GM19238 (cell line): ENCODE measurements around the gene LRRC25.

Experiments
- DNase-seq: peaks from one replicate; pipeline ENCODE4 v3.0.0; 2011; ENCODE audit warnings: low spot score; ENCODE audit not compliant: insufficient read length

LRRC25 gene

DNA sequence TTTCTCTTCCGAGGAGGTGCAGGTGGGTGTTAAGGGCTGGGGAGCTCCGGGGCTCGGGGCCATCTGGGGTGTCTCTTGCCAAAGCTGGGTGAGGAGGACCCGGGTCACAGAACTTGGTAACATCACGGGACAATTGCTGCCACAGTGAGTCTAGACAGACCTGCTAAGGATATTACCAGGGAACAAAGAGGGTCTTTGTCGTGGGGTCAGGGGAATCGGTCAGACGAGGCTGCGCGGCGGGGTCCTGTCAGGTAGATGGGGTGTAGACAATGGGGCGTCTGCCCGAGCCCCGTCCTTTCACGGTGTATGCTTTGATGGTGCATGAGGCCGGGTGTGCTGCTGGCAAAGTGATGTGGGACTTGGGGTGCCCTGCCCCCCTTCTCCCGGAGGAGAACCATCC, 49.3 kb downstream of the LRRC25 start:
- no peak for DNase-seq

DNA sequence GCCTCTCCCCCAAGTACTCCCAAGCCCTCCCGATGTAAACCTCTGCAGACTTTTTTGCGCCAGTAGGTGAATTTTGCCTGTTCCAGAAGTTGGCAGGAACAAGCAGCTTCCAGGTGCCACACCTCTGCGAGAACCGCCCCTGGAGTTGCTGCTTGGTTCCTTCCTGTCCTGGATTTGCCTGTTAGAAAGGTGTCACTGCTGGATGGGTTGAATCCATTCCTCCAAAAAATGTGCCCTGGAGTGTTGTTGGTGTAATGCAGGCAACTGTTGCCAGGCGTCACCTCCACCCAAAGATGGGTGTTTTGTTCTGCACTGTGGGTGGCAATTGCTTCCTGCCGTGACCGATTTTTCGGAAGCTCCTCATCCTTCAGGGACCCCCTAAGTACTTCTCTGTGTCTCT, 51.3 kb downstream of the LRRC25 start:
- DNase-seq, result no peak

GRCh38 chr19:18345296-18345695, 52.1 kb downstream of the LRRC25 start:
- DNase-seq, result no peak

GRCh38 chr19:18344582-18344950, 52.9 kb downstream of the LRRC25 start:
- no peak for DNase-seq

- DNase-seq, result no peak
Measured at GRCh38 chr19:18342090-18342632, 55.3 kb downstream of the LRRC25 start.
